Measurements from ENCODE around the gene PTPRG. TPM values are rescaled to one million over a fixed set of nuclear protein-coding genes. Genes with fewer than 3 reads are reported as not detected.
A peak's percentile ranks its signal among the peaks of the same experiment; 100 is the strongest.

Gene PTPRG
- total and polyA plus RNA-seq, 8 donors = 50.9 to 88.4 (median 54.4) TPM

DNA sequence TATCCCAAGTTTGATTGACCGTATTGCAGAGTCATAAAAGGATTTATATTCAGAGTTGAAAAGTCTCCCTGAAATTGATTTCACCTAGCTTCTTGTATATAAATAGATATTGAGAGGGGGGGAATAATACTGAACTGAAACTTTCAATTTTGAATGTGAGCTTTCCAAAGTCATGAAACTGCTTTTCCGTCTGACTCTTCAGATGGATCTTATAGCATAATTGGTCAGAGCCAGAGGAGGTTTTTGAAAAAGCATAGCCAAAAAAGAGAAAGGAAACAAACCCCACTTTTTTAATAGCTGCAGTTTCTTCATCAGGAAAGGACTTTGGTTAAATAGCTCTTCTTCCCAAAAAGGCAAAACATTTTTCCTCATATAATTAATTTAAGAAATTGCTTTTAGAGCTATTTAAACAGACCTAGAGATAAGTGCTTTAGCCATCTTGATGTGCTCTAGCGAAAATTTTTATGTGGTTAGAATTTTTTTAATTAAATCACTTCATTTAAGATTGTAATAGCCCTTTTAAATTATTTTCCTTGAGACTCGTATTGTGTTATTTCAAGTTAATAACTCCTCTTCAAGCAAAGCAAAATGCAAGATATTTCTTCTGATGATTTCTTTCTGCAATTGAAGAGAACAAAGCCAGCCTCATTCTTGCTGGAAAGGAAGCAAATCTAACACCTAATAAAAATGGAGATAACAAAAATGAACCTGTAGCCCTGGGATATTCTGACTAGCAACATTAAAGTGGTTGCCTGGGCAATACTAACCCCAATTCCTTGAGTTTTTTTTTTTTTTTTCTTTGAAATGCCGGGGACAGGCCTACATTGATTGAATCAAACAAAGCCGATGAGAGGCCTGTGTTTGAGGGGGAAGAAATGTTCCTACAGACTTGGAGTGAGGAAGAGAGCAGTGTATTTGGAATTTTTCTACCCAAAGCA, 173.6 kb downstream of the PTPRG start:
- DNase-seq (peak in 2 of 4 donors; percentile 70 to 79), ATAC-seq (no peak)
- H3K27ac ChIP-seq = no peak overlapping the region
- peaks cover 3 to 15% of the 10 kb centered on the region in 2 donors for H3K4me1 ChIP-seq
- TF ChIP-seq, protein P1, sequence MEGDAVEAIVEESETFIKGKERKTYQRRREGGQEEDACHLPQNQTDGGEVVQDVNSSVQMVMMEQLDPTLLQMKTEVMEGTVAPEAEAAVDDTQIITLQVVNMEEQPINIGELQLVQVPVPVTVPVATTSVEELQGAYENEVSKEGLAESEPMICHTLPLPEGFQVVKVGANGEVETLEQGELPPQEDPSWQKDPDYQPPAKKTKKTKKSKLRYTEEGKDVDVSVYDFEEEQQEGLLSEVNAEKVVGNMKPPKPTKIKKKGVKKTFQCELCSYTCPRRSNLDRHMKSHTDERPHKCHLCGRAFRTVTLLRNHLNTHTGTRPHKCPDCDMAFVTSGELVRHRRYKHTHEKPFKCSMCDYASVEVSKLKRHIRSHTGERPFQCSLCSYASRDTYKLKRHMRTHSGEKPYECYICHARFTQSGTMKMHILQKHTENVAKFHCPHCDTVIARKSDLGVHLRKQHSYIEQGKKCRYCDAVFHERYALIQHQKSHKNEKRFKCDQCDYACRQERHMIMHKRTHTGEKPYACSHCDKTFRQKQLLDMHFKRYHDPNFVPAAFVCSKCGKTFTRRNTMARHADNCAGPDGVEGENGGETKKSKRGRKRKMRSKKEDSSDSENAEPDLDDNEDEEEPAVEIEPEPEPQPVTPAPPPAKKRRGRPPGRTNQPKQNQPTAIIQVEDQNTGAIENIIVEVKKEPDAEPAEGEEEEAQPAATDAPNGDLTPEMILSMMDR (IDR thresholded peaks at IDR 0.05) = no peak
- intact Hi-C loops (cut with DNase I) = no loop called here
- no peaks in the 10 kb centered on the region for H3K27me3 ChIP-seq
- H3K9me3 ChIP-seq = no peaks in the 10 kb centered on the region
- no peak overlapping the region for H3K4me3 ChIP-seq
- H3K36me3 ChIP-seq = no peaks in the 10 kb centered on the region

DNA sequence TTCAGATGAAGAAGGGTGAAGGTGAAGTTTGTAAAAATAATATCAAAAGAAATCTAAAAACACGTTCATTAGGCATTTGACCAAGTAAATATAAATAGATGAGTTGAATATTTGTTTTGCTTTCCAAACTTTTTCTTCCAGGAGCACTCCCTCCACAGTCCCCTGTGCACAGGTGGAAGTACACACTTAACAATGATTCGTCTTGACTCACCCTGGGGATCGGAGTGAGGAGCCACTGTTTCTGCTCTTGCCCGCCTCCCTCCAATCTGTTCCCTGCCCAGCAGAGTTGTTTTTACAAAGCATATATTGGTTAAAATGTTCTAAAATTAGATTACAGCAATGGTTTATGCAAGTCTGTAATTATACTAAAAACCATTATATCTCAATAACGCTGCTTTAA, 175.1 kb downstream of the PTPRG start:
- Histone ChIP-seq H3K27me3 (no peaks in the 10 kb centered on the region), H3K27ac (no peak overlapping the region), H3K36me3 (no peaks in the 10 kb centered on the region), H3K4me3 (no peak overlapping the region), H3K9me3 (no peaks in the 10 kb centered on the region), H3K4me1 (peaks cover 0 to 7% of the 10 kb centered on the region in 2 donors)
- TF ChIP-seq, protein P1 (IDR thresholded peaks at IDR 0.05) = no peak
- ATAC-seq (no peak), DNase-seq (no peak)
- intact Hi-C loops (cut with DNase I) = no loop called here

DNA sequence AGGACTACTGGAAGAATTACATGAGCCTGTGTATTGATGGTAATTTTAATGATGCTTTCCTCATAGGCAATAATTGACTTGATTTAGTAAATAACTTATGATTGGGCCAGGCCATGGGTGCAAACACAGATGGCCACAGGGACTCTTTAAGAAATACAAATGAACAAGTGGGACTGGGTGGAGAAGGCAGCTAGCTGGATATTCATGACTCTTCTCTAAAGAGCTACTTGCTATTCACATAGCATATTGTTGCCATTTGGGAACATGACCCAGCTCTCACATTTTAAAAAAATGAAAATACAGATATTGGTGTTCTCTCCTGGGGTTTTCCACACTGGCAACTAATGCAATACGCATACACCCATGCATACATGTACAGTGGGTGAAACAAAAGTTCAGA, 178.3 kb downstream of the PTPRG start:
- no peak for DNase-seq
- peaks cover 0 to 2% of the 10 kb centered on the region in 2 donors for H3K4me1 ChIP-seq
- H3K27ac ChIP-seq = no peak overlapping the region
- intact Hi-C loops (cut with DNase I) = no loop called here
- H3K36me3 ChIP-seq = no peaks in the 10 kb centered on the region
- ATAC-seq = no peak
- TF ChIP-seq, protein P1 (IDR thresholded peaks at IDR 0.05) = no peak
- H3K9me3 ChIP-seq = no peaks in the 10 kb centered on the region
- no peaks in the 10 kb centered on the region for H3K27me3 ChIP-seq
- no peak overlapping the region for H3K4me3 ChIP-seq

DNA sequence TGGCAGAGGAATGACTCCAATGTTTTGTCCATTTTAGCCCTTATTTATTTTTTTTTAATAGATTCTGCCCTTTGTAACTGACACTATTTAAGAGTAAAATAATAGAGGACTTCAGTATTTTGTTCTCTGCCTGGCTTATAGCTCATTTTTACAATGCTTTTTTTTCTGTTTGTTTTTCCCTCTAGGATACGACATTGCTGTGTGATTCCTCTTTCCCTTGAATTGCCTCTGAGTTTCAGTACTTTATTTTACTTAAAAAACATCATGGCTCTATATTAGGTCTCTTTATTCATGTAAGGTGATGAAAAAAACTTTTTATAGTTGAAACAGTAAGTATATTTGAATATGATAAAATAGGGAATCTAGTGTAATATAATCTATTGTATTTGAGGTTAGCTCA, 179.1 kb downstream of the PTPRG start:
- Histone ChIP-seq H3K27ac (no peak overlapping the region), H3K4me3 (no peak overlapping the region), H3K27me3 (no peaks in the 10 kb centered on the region), H3K9me3 (no peaks in the 10 kb centered on the region), H3K36me3 (no peaks in the 10 kb centered on the region), H3K4me1 (no peaks in the 10 kb centered on the region)
- DNase-seq = no peak
- intact Hi-C loops (cut with DNase I) = no loop called here
- TF ChIP-seq, protein P1 (IDR thresholded peaks at IDR 0.05) = no peak
- no peak for ATAC-seq

DNA sequence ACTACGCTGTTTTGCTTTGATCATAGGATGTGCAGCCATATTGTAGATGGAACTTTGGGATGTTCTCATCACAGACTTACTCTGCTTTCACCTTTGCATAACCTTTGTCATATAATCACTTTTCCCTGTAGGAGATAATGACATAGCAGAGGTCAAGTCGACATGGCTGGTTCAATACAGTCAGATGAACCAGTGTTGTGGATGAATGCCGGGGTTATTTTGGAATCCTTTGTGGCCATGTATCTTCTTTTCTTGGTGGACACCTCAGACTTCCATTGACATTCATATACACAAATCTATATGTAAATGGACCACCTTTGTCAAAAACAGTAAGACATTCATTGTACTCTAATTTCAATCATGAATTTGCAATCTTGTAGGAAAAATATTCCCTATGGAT, 180.2 kb downstream of the PTPRG start:
- intact Hi-C loops (cut with DNase I) = no loop called here
- H3K27me3 ChIP-seq = no peaks in the 10 kb centered on the region
- DNase-seq (no peak), ATAC-seq (no peak)
- no peak overlapping the region for H3K27ac ChIP-seq
- no peaks in the 10 kb centered on the region for H3K4me1 ChIP-seq
- TF ChIP-seq, protein P1 (IDR thresholded peaks at IDR 0.05) = no peak
- no peak overlapping the region for H3K4me3 ChIP-seq
- no peaks in the 10 kb centered on the region for H3K36me3 ChIP-seq
- H3K9me3 ChIP-seq = no peaks in the 10 kb centered on the region

Data from left lung (tissue), 10 donors.